Esophagus (tissue), 2 donors: ENCODE data around the gene ZNF665. TPM values are rescaled to one million over a fixed set of nuclear protein-coding genes. Genes with fewer than 3 reads are reported as not detected.
A peak's percentile ranks its signal among the peaks of the same experiment; 100 is the strongest.
"Not testable (repeated sequence)": the region's sequence is repeated elsewhere in the genome, so short reads cannot be mapped to it uniquely, and the experiment has no call there.

ENCODE experiments used
- H3K27ac ChIP-seq, 2 donors: one replicate each; pipeline ENCODE4 v1.5.1; 2013; ENCODE audit warnings: low read depth in 2 of 2, mild to moderate bottlenecking in 2 of 2, inconsistent platforms in 1 of 2, low read length in 1 of 2, moderate library complexity in 1 of 2
- H3K27me3 ChIP-seq, 2 donors: one replicate each; pipeline ENCODE4 v1.6.1; 2013; ENCODE audit warnings: low read length in 2 of 2, control low read depth in 1 of 2, mild to moderate bottlenecking in 1 of 2; ENCODE audit not compliant: insufficient read depth in 2 of 2, control insufficient read depth in 1 of 2
- H3K36me3 ChIP-seq, 2 donors: one replicate each; pipeline ENCODE4 v1.6.1; 2013; ENCODE audit warnings: low read length in 1 of 2; ENCODE audit not compliant: control insufficient read depth in 2 of 2, insufficient read depth in 2 of 2
- H3K4me1 ChIP-seq, 2 donors: one replicate each; pipeline ENCODE4 v1.6.1; 2013; ENCODE audit warnings: low read length in 1 of 2; ENCODE audit not compliant: control insufficient read depth in 2 of 2, insufficient read depth in 2 of 2
- H3K4me3 ChIP-seq, 2 donors: one replicate each; pipeline ENCODE4 v1.5.1; 2013; ENCODE audit warnings: low read length in 2 of 2, mild to moderate bottlenecking in 2 of 2, low read depth in 1 of 2, moderate library complexity in 1 of 2
- H3K9me3 ChIP-seq, 2 donors: one replicate each; pipeline ENCODE4 v1.6.1; 2013; ENCODE audit warnings: mild to moderate bottlenecking in 2 of 2, low read depth in 1 of 2, low read length in 1 of 2, moderate library complexity in 1 of 2; ENCODE audit not compliant: control insufficient read depth in 2 of 2, insufficient read depth in 1 of 2
- WGBS, 2 donors: extraction: QIAGEN DNeasy Blood & Tissue Kit; methylation state at CpG; one replicate each; pipeline ENCODE4 v1.1.7; 2013; 5-methylcytosine and 5-hydroxymethylcytosine counted together
- polyA plus RNA-seq, 2 donors: library from polyadenylated mRNA; stranded (reverse); fragments of 200-250 nt; gene quantifications; one replicate each; pipeline ENCODE4 v1.2.3, GENCODE V29; 2013
- donor health status: healthy with polysubstance abuse.
- donor health status: Bipolar disorder and iron deficiency.

ZNF665 gene
- polyA plus RNA-seq = 1 to 10 TPM; 1.1 to 1.3 TPM

- 1% methylated on average over 53 of the region's 53 CpGs for WGBS, 2 donors
- H3K27ac ChIP-seq = peak within 1 kb of the TSS; percentile 57 to 85
- no peaks in the 10 kb centered on the region for H3K27me3 ChIP-seq
- peaks cover 0 to 3% of the 10 kb centered on the region in 2 donors for H3K36me3 ChIP-seq
- H3K4me3 ChIP-seq = peak within 1 kb of the TSS; percentile 67 to 87
- peaks cover 0 to 3% of the 10 kb centered on the region in 2 donors for H3K4me1 ChIP-seq
- H3K9me3 ChIP-seq = peaks cover 0 to 2% of the 10 kb centered on the region in 2 donors
Measured at GRCh38 chr19:53192771-53193534, at the start of gene ZNF665. Gene ZNF665, minus strand, starts transcription at chr19:53193358. Its CDS starts 10,460 bp downstream, at chr19:53182898.

DNA sequence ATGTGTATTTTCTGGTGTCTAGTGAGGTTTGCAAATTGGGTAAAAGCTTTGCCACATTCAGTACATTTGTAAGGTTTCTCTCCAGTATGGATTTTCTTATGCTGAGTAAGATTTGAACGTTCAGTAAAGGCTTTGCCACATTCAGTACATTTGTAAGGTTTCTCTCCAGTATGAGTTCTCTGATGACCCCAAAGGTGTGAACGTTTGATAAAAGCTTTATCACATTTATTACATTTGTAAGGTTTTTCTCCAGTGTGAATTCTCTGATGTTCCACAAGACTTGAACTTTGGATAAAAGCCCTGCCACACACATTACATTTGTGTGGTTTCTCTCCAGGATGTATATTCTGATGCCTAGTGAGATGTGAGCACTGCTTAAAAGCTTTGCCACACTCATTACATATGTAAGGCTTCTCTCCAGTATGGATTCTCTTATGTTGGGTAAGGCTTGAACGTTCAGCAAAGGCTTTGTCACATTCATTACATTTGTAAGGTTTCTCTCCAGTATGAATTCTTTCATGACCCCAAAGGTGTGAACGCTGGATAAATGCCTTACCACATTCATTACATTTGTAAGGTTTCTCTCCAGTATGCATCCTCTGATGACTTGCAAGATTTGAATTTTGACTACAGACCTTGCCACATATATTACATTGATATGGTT is 44.1 kb upstream of the ZNF665 start:
- Histone ChIP-seq H3K27me3 (no peaks in the 10 kb centered on the region), H3K4me3 (no peak overlapping the region), H3K4me1 (no peaks in the 10 kb centered on the region), H3K27ac (no peak overlapping the region), H3K36me3 (peaks cover 7 to 9% of the 10 kb centered on the region in 2 donors), H3K9me3 (peaks cover 14 to 26% of the 10 kb centered on the region in 2 donors)
- WGBS, 2 donors = 94% methylated on average over 4 of the region's 4 CpGs

GRCh38 chr19:53224606-53225005 is 31.4 kb upstream of the ZNF665 start:
- Histone ChIP-seq H3K4me3 (no peak overlapping the region), H3K4me1 (no peaks in the 10 kb centered on the region), H3K27ac (no peak overlapping the region), H3K27me3 (no peaks in the 10 kb centered on the region), H3K9me3 (peaks cover 3 to 14% of the 10 kb centered on the region in 2 donors), H3K36me3 (no peaks in the 10 kb centered on the region)
- 96% methylated on average over 17 to 20 of the region's 20 CpGs for WGBS, 2 donors

DNA sequence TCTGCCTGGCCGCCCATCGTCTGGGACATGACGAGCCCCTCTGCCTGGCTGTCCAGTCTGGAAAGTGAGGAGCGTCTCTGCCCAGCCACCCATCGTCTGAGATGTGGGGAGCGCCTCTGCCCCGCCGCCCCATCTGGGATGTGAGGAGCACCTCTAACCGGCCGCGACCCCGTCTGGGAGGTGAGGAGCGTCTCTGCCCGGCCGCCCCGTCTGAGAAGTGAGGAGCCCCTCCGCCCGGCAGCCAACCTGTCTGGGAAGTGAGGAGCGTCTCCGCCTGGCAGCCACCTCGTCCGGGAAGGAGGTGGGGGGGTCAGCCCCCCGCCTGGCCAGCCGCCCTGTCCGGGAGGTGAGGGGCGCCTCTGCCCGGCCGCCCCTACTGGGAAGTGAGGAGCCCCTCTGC is 29.6 kb upstream of the ZNF665 start:
- H3K9me3 ChIP-seq = peaks cover 5 to 14% of the 10 kb centered on the region in 2 donors
- H3K4me1 ChIP-seq, H3K27me3 ChIP-seq, H3K4me3 ChIP-seq, H3K27ac ChIP-seq, H3K36me3 ChIP-seq: not testable (repeated sequence)
- 97 to 99% methylated on average over 21 to 28 of the region's 28 CpGs for WGBS, 2 donors

GRCh38 chr19:53212703-53213320 is 19.7 kb upstream of the ZNF665 start:
- Histone ChIP-seq H3K9me3 (peaks cover 19 to 31% of the 10 kb centered on the region in 2 donors), H3K27me3 (no peaks in the 10 kb centered on the region), H3K27ac (no peak overlapping the region), H3K4me3 (no peak overlapping the region), H3K36me3 (peaks cover 10 to 15% of the 10 kb centered on the region in 2 donors), H3K4me1 (no peaks in the 10 kb centered on the region)
- 92 to 97% methylated on average over 2 of the region's 2 CpGs for WGBS, 2 donors

GRCh38 chr19:53211554-53211953 is 18.4 kb upstream of the ZNF665 start:
- peaks cover 10 to 15% of the 10 kb centered on the region in 2 donors for H3K36me3 ChIP-seq
- not testable (repeated sequence) for H3K4me3 ChIP-seq, H3K27me3 ChIP-seq, H3K4me1 ChIP-seq, H3K27ac ChIP-seq
- 97 to 98% methylated on average over 3 of the region's 3 CpGs for WGBS, 2 donors
- peaks cover 17 to 29% of the 10 kb centered on the region in 2 donors for H3K9me3 ChIP-seq

DNA sequence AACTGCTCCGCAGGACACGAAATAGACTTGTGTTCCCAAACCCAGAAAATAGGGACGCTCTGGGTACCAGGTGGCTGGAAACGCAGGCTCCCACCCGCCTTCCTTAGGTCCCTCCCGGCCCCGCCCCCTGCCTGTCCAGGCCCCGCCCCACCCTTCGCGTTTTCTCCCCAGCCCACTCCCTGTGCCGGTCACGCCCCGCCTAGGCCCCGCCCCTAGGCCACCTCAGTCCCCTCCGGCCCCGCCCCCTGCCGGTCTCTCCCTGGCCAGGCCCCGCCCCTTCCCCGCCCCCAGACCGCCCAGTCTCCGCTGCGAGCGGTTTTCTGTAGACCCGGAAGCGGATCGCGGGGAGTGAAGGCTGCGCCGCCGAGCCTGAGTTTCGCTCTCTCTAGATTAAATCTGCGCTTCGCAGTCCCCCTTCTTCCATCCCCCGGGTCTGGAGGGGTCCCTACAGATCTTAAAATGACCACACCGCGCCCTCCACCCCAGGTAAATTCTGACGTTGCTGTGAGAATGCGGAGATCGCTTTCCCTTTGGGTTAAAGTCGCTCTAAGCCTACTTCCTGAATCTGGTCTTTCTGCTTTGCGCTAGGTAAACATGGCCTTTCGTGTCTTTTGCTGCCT is 3.7 kb upstream of the ZNF665 start:
- peaks cover 6 to 17% of the 10 kb centered on the region in 2 donors for H3K9me3 ChIP-seq
- H3K27ac ChIP-seq = peak overlapping the region; percentile 93 to 94

DNA sequence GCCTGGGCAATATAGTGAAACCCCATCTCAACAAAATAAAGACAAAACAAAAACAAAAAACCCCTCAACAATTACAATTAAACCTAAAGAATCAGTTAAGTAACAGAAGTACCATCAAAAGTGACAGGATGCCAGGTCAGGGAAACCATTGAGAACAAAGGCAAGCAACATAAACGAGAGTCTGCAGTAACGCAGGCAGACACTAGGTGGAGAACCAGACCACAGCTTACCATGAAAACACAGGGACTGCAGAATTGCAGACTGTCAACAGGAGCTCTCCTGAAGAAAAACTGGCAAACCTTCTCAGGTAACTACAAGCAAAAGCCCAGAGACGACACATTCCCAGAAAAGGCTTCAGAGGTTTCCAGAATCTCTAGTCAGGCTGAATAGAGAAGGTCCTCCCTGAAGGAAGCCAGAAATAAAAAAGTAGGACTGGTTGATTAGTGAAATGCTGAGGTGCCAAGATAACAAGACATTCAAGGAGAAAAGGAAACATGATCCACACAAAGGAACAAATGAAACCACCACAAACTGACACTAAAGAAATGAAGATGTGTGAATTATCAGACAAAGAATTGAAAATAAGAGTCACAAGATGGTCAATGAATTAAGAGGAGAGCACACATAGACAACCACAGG is 2.2 kb upstream of the ZNF665 start:
- WGBS, 2 donors = 0% methylated on average over 3 of the region's 3 CpGs
- peak overlapping the region in 1 of 2 donors; percentile 18 for H3K27ac ChIP-seq
- peaks cover 3 to 6% of the 10 kb centered on the region in 2 donors for H3K9me3 ChIP-seq
- peaks cover 2 to 6% of the 10 kb centered on the region in 2 donors for H3K36me3 ChIP-seq
- peaks cover 0 to 3% of the 10 kb centered on the region in 2 donors for H3K4me1 ChIP-seq
- H3K27me3 ChIP-seq = no peaks in the 10 kb centered on the region
- no peak overlapping the region for H3K4me3 ChIP-seq

More for the DNA sequence above, 3.7 kb upstream of the ZNF665 start:
- Histone ChIP-seq H3K36me3 (peaks cover 6 to 10% of the 10 kb centered on the region in 2 donors), H3K27me3 (no peaks in the 10 kb centered on the region), H3K4me1 (peaks cover 0 to 3% of the 10 kb centered on the region in 2 donors), H3K4me3 (peak overlapping the region; percentile 76 to 79)
- 1 to 2% methylated on average over 38 to 42 of the region's 42 CpGs for WGBS, 2 donors
